Measurements from ENCODE around the gene CAMK2N1.

DNA sequence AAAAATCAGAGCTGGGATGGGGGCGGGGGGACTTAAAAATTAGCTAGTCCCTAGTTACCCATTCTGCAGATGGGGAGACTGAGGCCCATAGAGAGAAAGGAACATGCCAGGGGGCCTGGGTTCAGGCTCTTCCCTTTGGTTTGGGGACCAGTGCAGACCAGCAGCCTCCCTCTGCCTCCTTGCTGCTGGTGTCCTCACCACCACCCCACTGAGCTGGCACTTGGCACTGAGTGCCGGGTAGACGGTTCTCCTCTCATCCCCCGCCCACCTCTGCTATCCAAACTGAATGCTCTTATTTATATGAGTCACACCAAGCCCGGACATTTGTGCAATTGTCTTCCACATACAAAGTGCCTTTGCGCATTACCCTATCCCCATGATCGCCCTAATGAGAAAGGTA is 39.2 kb downstream of the CAMK2N1 start:
- TF ChIP-seq, protein P1, sequence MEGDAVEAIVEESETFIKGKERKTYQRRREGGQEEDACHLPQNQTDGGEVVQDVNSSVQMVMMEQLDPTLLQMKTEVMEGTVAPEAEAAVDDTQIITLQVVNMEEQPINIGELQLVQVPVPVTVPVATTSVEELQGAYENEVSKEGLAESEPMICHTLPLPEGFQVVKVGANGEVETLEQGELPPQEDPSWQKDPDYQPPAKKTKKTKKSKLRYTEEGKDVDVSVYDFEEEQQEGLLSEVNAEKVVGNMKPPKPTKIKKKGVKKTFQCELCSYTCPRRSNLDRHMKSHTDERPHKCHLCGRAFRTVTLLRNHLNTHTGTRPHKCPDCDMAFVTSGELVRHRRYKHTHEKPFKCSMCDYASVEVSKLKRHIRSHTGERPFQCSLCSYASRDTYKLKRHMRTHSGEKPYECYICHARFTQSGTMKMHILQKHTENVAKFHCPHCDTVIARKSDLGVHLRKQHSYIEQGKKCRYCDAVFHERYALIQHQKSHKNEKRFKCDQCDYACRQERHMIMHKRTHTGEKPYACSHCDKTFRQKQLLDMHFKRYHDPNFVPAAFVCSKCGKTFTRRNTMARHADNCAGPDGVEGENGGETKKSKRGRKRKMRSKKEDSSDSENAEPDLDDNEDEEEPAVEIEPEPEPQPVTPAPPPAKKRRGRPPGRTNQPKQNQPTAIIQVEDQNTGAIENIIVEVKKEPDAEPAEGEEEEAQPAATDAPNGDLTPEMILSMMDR (IDR thresholded peaks at IDR 0.05), result no peak
- TF ChIP-seq POLR2A (IDR thresholded peaks at IDR 0.05), result no peak

All from adrenal gland (tissue), 5 donors.